ENCODE data around the gene TBC1D9.

DNA sequence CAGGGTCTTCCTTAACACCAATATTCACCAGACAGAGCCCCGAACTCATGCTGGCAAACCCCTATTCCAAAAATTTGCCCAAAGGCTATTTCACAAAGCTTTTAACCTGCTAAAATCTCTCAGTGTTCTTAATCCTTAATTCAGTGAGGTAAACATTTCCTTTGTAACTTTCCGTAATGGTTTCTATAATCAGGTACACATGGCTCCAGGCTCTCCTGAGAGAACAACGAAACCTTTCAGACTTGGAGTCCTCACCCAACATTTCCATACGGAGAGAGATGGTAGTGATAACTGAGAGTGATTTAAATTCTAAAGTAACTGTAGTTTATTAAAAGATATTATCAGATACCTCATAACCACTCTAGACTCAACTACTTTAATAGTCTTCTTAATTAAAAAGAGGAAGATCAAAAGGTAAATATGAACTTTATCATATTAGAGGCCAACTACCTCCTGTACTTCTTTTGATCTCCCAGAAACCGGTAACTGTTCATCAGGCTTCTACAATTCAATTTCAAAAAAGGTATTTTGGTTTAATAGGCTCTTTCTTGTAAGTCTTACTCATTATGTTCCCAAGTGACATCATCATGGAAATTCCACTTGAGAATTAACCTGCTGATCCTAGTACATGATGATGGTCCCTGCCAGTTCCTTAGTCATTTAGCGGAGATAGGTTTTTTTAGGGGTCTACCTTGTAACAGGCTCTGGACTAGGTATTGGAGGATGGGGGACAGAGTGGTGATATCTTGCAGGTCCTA lies 96.1 kb downstream of the TBC1D9 start:
- TF ChIP-seq, protein P1, sequence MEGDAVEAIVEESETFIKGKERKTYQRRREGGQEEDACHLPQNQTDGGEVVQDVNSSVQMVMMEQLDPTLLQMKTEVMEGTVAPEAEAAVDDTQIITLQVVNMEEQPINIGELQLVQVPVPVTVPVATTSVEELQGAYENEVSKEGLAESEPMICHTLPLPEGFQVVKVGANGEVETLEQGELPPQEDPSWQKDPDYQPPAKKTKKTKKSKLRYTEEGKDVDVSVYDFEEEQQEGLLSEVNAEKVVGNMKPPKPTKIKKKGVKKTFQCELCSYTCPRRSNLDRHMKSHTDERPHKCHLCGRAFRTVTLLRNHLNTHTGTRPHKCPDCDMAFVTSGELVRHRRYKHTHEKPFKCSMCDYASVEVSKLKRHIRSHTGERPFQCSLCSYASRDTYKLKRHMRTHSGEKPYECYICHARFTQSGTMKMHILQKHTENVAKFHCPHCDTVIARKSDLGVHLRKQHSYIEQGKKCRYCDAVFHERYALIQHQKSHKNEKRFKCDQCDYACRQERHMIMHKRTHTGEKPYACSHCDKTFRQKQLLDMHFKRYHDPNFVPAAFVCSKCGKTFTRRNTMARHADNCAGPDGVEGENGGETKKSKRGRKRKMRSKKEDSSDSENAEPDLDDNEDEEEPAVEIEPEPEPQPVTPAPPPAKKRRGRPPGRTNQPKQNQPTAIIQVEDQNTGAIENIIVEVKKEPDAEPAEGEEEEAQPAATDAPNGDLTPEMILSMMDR (IDR thresholded peaks at IDR 0.05), result no peak
- TF ChIP-seq POLR2A (IDR thresholded peaks at IDR 0.05), result no peak
